Measurements from ENCODE around the gene MPG.
"Not testable (repeated sequence)": the region's sequence is repeated elsewhere in the genome, so short reads cannot be mapped to it uniquely, and the experiment has no call there.

MPG gene

DNA sequence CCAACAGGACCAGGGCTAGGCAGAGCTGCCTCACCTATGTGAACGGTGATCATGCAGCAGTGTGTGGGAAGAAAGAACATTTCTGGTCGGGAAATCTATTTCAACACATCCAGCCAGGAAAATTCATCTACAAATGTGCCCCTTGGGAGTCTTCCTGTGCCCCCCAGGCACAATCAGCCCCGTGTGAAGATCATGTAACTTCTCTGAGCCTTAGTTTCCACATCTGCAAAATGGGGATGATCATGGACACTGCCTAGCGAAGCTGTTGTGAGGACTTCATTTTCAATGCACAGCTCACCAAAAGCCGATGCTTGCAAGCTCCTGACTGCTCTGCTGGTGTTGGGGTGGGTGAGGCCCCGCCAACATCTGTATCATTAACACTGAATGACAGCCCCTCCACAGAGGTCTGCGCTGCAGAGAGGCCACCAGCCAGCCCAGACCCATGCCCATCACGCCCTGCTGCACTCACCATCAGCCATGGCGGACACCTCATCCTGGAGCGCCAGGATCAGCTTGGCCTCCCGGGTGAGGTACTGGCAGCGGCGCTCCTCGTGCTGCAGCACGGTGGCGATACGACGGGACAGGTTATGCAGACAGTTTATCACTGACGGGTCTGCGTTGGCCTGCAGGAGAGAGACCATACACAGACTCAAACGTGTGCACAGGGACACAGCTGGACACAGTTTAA is 34.3 kb downstream of the MPG start:
- no peak for DNase-seq

DNA sequence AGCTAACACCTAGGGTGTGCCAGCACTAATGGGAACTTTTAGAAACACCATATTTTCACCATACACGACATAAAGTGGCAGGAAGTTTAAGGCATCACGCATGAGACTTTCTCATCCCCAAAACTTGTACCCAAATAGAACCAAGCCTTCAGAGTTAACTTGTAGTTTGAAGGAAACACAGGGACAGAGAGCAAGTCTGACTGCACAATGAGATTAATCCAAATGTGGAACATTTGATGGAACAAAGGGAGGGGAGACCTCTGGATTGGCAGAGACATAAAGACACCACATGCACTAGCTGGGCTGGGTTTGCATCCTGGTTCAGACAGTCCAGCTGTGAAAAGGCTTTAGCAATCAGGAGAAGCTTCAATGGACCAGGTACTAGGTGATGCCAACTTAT is 36.3 kb downstream of the MPG start:
- no peak for DNase-seq

DNA sequence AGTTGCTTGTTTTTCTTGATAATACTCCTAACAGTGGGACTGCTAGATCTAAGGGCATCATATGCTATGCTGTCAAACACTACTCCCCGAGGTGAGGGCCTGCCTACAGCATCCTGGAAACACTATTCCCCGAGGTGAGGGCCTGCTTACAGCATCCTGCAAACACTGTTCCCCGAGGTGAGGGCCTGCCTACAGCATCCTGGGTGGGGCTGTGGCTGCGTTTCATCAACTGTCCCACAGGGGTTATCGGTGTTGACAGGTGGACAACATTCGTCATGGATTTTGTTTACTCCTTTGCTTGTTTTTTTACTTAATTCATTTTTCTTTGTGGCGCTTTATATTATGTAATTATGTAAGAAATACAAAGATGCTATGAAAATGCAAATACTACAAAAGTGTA is 38.0 kb downstream of the MPG start:
- no peak for DNase-seq

DNA sequence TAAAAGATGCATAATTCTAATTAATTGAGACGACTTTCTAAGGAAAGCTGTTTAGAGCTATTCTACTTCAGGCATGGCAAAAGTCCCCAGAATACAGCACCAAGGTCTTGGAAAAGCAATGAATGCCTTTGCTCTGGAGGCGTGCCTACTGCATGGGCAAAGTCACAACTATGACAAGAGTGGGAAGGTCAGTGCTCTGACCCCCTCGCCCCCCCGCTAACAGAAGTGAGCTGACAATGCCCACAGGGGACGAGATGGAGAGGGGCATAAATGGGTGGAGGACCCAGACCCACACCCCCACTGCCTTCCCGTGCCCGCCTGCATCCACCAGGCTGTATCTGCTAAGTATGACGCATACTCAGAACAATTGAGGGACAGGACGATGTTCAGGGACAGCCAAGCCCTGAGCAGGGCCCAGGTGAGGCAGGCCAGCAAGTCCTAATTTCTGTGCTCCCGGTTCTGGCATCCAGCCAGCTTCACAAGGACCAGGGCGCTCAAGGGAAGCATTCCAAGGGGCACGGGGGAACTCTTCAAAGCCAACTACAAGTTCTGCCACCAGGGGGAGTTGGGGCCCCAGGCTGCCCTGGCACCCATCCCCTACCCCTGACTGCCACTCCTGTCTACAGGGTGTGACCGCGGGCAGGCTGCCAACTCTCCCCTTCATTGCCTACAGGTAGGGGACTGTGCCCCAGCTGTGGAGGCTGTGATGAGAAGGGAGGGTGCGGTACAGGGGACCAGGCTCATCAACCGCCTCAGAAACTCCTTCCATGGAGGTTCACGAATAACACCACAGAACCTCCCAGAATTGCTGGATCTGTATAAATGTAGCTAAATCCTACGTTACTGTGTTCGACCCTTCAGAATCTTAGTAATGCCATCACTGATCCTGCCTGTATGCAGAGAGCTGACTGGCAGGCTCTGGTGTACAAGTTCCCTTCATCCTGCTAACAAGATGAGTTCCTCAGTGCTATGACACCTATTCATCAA is 39.6 kb downstream of the MPG start:
- peak; percentile 52 for DNase-seq

DNA sequence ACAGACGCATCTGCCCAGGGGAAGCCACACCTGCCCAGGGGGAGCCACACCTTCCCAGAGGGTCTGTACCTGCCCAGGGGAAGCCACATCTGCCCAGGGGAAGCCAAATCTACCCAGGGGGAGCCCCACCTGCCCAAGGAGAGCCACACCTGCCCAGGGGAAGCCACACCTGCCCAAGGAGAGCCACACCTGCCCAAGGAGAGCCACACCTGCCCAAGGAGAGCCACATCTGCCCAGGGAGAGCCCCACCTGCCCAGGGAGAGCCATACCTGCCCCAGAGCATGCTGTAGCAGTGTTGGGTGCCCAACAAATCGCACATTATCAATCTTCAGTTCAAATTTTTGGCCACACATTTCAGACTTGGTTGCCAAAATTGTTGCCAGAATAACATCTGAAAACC is 40.8 kb downstream of the MPG start:
- DNase-seq: no peak

DNA sequence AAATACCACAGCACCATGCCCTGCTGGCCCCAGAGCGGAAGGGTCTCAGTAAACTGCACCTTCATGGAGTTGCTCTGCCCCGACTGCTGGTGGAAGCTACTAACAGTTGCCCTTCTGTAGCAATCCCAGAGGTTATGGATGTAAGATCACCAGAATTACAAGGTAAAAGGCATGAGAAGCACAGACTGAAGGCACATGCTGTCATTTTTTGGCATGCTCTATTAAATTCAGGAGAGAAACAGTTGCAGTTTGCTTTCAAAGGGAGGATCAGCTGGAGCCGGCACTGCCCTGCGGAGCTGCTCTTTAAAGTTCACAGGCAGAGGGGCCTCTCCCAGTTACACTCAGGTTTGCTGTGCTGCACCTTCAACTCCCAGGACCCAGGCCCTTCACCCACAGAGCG is 41.3 kb downstream of the MPG start:
- no peak for DNase-seq

DNA sequence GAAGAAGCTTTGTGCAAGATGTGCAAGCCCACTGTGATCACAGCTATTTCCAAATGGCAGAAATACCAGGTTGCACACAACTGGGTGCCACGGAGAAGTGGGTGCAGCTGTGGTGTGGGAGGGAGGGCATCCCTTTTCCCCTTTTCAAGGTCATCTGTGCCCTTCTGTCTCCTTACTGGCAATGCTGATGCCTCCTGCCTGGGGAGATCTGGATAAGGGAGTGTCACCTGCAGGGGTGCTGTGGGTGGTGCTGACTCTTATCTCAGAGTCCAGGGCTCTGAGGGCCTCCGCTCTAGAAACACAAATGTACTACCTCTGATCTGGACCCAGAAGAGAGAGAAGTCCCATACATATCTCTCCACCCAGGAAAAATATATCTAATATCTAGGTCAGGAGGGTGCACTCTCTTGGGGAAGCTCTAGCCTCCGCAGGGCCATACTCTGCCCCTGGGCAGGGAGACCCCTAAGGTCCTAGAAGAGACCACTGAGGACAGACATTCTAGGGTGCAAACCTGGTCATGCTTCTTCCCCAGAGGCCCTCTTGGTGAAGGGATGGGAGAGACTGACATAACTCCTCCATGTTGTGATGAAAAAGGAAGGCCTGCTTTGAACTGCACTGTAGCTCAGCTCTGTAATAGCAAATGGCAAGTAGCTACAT is 41.9 kb downstream of the MPG start:
- no peak for DNase-seq

DNA sequence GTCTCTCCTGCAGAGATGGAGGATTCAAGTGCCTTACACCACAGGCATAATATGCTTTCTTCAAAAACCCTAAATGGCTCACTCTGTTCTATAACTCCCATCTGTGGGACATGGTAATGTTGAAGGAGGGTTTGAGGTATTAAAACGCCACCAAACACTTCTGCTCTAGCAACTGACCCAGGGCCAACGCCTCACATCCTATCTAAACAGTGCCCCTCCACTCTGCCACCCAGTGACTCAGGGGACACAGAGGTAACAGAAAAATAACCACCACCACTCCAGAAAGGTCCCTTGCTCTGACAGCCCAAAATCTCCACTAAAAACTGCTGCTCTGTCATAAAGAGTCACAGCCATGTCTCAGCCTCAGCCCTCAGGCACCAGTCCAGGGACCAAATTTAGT is 42.7 kb downstream of the MPG start:
- DNase-seq: no peak

DNA sequence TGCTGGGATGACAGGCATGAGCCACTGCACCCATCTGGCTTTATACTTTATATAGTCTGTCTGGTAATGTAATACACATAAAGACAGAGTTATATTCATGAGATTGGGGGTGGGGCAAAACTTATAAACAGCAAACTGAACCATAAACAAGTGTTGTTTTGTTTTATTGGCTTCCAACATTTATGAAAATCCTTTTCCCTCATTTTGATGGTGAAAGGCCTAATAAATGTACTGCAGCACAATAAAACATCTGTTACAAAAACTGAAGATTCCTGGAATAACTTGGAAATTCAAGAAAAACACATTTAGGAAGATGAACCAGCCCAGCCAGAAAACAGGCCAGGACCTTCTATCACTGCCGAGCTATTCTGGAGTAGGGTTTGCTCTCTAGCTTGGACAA is 44.3 kb downstream of the MPG start:
- DNase-seq: no peak

DNA sequence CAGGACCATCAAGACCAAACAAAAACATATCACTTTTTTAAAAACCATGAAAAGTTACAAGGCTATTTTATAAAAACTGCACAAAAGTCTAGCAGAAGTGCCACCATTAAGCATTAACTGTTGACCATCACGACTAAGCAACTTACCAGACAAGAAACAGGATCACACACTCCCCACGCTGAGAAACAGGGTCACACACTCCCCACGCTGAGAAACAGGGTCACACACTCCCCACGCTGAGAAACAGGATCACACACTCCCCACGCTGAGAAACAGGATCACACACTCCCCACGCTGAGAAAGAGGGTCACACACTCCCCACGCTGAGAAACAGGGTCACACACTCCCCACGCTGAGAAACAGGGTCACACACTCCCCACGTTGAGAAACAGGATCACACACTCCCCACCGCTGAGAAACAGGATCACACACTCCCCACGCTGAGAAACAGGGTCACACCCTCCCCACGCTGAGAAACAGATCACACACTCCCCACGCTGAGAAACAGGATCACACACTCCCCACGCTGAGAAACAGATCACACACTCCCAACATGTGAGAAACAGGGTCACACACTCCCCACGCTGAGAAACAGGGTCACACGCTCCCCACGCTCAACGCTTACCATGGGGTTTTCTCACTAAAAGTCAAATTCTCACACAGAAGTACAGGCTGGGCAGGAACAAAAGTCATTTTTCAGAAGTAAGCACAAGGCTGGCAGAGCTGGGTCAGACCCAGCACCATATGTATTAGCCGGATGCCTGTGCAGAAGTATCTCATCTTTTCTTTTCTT is 45.7 kb downstream of the MPG start:
- not testable (repeated sequence) for DNase-seq

DNA sequence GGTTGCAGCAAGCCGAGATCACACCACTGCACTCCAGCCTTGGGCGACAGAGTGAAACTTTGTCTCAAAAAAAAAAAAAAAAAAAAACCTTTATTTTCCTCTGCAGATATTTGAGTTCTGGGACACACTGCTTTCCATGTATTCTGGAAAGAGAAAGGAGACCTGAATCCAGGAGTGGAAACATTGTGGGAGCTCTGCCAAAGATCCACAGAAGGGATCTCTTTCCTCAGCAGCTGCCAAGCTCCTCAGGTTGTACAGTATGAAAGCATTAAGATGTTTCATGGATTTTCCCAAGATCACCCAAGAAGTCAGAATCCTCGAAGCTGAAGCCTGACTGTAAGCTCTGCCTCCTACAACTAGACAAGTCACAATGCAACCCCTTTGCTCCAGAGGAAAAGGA is 47.0 kb downstream of the MPG start:
- no peak for DNase-seq

DNA sequence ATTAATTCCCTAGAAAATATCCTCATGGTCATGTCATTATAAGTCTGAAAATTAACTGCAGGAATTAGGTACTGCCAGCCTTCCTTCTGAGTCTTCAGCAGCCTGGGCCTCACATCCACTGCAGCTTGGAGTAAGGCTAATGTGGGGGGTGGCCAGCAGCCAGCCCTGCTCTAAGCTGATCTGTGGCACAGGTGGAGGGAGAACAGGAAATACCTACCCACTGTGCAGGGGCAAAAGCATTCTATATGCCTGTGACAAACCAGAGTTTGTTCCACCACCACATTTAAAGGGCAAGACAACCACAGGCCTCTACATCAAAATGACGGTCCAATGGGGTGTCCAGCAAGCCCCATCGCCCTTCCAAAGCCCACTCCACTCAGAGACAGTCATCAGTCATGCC is 51.0 kb downstream of the MPG start:
- DNase-seq: no peak

DNA sequence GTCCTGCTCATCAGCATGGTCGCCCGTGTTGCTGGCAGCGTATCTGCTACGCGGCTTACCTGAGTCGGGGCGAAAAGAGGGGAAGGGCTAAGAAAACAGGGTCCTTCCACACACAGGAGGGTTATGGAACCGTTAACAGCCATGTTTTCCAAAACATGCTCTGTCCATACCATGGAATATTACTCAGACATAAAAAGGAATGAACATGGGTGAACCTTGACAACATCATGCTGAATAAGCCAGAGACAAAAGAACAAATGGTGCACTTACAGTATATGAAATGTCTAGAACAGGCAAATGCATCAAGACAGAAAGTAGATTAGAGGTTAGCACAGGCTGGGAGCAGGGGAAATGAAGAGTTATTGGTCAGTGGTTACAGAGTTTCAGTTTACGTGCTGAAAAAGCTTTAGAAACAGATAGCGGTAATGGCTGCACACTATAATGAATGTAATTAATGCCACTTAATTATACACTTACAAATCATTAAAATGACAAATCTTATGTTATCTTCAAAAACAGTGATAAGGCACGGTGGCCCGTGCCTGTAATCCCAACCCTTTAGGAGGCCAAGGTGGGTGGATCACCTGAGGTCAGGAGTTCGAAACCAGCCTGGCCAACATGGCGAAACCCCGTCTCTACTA is 52.6 kb downstream of the MPG start:
- DNase-seq: no peak

DNA sequence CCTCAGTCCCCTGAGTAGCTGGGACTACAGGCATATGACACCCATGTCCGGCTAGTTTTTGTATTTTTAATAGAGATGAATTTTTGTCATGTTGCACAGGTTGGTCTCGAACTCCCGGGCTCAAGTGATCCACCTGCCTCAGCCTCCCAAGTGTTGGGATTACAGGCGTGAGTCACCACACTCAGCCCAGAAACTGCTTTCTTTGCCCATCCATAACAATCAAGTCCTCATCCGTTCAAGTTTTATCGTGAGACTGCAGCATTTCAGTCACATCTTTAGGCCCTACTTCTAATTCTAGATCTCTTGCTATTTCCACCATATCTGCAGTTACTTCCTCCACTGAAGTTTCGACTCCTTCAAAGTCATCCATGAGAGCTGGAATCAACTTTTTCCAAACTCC is 54.1 kb downstream of the MPG start:
- no peak for DNase-seq

DNA sequence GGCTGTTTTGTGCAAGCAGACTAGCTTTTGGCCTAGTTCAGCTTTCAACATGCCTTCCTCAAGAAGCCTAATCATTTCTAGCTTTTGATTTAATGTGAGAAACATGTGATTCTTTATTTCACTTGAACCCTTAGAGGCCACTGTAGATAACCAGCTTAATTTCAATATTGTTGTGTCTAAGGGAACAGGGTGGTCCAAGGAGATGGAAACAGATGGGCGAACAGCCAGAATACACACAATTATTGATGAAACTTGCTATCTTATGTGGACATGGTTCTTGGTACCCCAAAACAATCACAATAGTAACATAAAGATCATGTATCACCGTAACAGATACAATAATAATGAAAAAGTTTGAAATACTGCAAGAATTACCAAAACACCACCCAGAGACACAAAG is 55.7 kb downstream of the MPG start:
- no peak for DNase-seq
